SK-N-MC (cell line): ENCODE results near the gene GSK3A.

Experiments
- DNase-seq: peaks from one replicate; pipeline ENCODE4 v3.0.0-alpha.2; 2011; ENCODE audit warnings: low read depth, low spot score
- H3K27ac ChIP-seq: fragments of 200-600 bp; sonication (generic); 2 replicates; pipeline ENCODE4 v1.5.1; 2016; ENCODE audit warnings: mixed run types
- H3K36me3 ChIP-seq: fragments of 200-600 bp; sonication (generic); 2 replicates; pipeline ENCODE4 v1.6.1; 2017; ENCODE audit warnings: antibody characterized with exemption, low read length, mixed read lengths; ENCODE audit not compliant: insufficient read depth
- H3K4me3 ChIP-seq: fragments of 200-600 bp; sonication (generic); 2 replicates; pipeline ENCODE4 v1.5.1; 2016
- H3K9ac ChIP-seq: fragments of 200-600 bp; sonication (generic); 2 replicates; pipeline ENCODE4 v1.8.0; 2017; ENCODE audit warnings: mixed run types, mixed read lengths; ENCODE audit not compliant: insufficient read length
- H3K9me3 ChIP-seq: fragments of 200-600 bp; sonication (generic); 2 replicates; pipeline ENCODE4 v1.6.1; 2017; ENCODE audit warnings: low read depth, mild to moderate bottlenecking, antibody characterized with exemption, low read length, moderate library complexity, mixed read lengths
- EZH2 ChIP-seq: fragments of 200-600 bp; sonication (generic); IDR thresholded peaks from one replicate; pipeline ENCODE4 v1.6.1; 2017; ENCODE audit warnings: antibody characterized with exemption
- FOXP2 ChIP-seq: optimal IDR thresholded peaks from 2 replicates; pipeline ENCODE3; 2011; ENCODE audit warnings: mild to moderate bottlenecking, moderate library complexity; ENCODE audit not compliant: insufficient read depth; ENCODE audit errors: extremely low read length, control extremely low read depth
- POLR2AphosphoS5 ChIP-seq: IDR thresholded peaks from 2 replicates; pipeline ENCODE4 v1.6.1; 2012; ENCODE audit warnings: mild to moderate bottlenecking, low read depth, low read length, borderline replicate concordance

GSK3A gene

GRCh38 chr19:42248270-42249148 lies 6.1 kb upstream of the GSK3A start:
- Histone ChIP-seq H3K9me3 (no peaks in the 10 kb centered on the region), H3K9ac (no peak overlapping the region), H3K4me3 (no peak overlapping the region), H3K27ac (peak overlapping the region; percentile 80), H3K36me3 (peaks cover 18% of the 10 kb centered on the region)
- no peak for TF ChIP-seq EZH2
- peak; percentile 60 for TF ChIP-seq POLR2AphosphoS5
- TF ChIP-seq FOXP2 = no peak
- no peak for DNase-seq

GRCh38 chr19:42247640-42248199 lies 5.3 kb upstream of the GSK3A start:
- H3K36me3 ChIP-seq = peaks cover 18% of the 10 kb centered on the region
- H3K9ac ChIP-seq = no peak overlapping the region
- TF ChIP-seq POLR2AphosphoS5 (no peak; the same call in 1 of the 2 replicates), EZH2 (no peak)
- peak overlapping the region; percentile 80 for H3K27ac ChIP-seq
- no peaks in the 10 kb centered on the region for H3K9me3 ChIP-seq
- no peak overlapping the region for H3K4me3 ChIP-seq
- no peak for DNase-seq

- Histone ChIP-seq H3K9ac (no peak overlapping the region), H3K9me3 (no peaks in the 10 kb centered on the region), H3K4me3 (no peak overlapping the region), H3K36me3 (peaks cover 18% of the 10 kb centered on the region), H3K27ac (peak overlapping the region; percentile 83)
- peak; percentile 14 for TF ChIP-seq POLR2AphosphoS5
- TF ChIP-seq FOXP2 = no peak
- no peak for DNase-seq
Measured at GRCh38 chr19:42246922-42247639, 4.7 kb upstream of the GSK3A start.

- TF ChIP-seq FOXP2 (no peak), POLR2AphosphoS5 (no peak; the same call in none of the 2 replicates), EZH2 (no peak)
- peaks cover 18% of the 10 kb centered on the region for H3K36me3 ChIP-seq
- H3K4me3 ChIP-seq = no peak overlapping the region
- no peak for DNase-seq
- H3K9ac ChIP-seq = no peak overlapping the region
- H3K9me3 ChIP-seq = no peaks in the 10 kb centered on the region
- peak overlapping the region; percentile 83 for H3K27ac ChIP-seq
Measured at GRCh38 chr19:42246143-42246921, 3.9 kb upstream of the GSK3A start.

- no peak for TF ChIP-seq POLR2AphosphoS5
- no peak for TF ChIP-seq FOXP2
- TF ChIP-seq EZH2 = no peak
- Histone ChIP-seq H3K9me3 (no peaks in the 10 kb centered on the region), H3K9ac (no peak overlapping the region), H3K4me3 (peak overlapping the region; percentile 89; the same call in 1 of the 2 replicates), H3K36me3 (peaks cover 15% of the 10 kb centered on the region), H3K27ac (no peak overlapping the region)
- no peak for DNase-seq
Measured at GRCh38 chr19:42245231-42245630, 2.8 kb upstream of the GSK3A start.

- TF ChIP-seq POLR2AphosphoS5 = peak; percentile 30
- TF ChIP-seq EZH2 = no peak
- peak; percentile 47 for TF ChIP-seq FOXP2
- Histone ChIP-seq H3K9ac (peak overlapping the region; percentile 70), H3K36me3 (peaks cover 15% of the 10 kb centered on the region), H3K9me3 (no peaks in the 10 kb centered on the region), H3K4me3 (peak overlapping the region; percentile 89), H3K27ac (peak overlapping the region; percentile 93)
- DNase-seq = peak; percentile 79
Measured at GRCh38 chr19:42244347-42245220, 2.2 kb upstream of the GSK3A start.

GRCh38 chr19:42242069-42242511 lies 312 bp downstream of the GSK3A start:
- H3K27ac ChIP-seq = peak overlapping the region; percentile 65; the same call in 1 of the 2 replicates
- H3K36me3 ChIP-seq = peaks cover 15% of the 10 kb centered on the region
- DNase-seq = no peak
- peak overlapping the region; percentile 91 for H3K9ac ChIP-seq
- H3K9me3 ChIP-seq = no peaks in the 10 kb centered on the region
- peak overlapping the region; percentile 84 for H3K4me3 ChIP-seq
- TF ChIP-seq FOXP2 (no peak), POLR2AphosphoS5 (no peak), EZH2 (no peak)
